HG03558 (cell line): Measurements from ENCODE around the gene HDAC4.
"Not testable (repeated sequence)": the region's sequence is repeated elsewhere in the genome, so short reads cannot be mapped to it uniquely, and the experiment has no call there.

Experiments
- ATAC-seq: cut with Tn5 transposase; IDR thresholded peaks from one replicate; pipeline ENCODE4 v1.9.1; 2021; ENCODE audit warnings: moderate number of reproducible peaks; ENCODE audit not compliant: unreplicated experiment; ENCODE audit errors: extremely low read depth

HDAC4 gene

GRCh38 chr2:239288237-239288636 lies 112.6 kb downstream of the HDAC4 start:
- ATAC-seq: no peak

GRCh38 chr2:239287461-239287860 lies 113.4 kb downstream of the HDAC4 start:
- ATAC-seq: no peak

- no peak for ATAC-seq
Measured at GRCh38 chr2:239286901-239287300, 113.9 kb downstream of the HDAC4 start.

- ATAC-seq: no peak
Measured at GRCh38 chr2:239285932-239286230, 114.9 kb downstream of the HDAC4 start.

- no peak for ATAC-seq
Measured at GRCh38 chr2:239285071-239285931, 115.5 kb downstream of the HDAC4 start.

- ATAC-seq: no peak
Measured at GRCh38 chr2:239283961-239284795, 116.6 kb downstream of the HDAC4 start.

- ATAC-seq: no peak
Measured at GRCh38 chr2:239283288-239283945, 117.4 kb downstream of the HDAC4 start.

- ATAC-seq: no peak
Measured at GRCh38 chr2:239282448-239283287, 118.2 kb downstream of the HDAC4 start.

GRCh38 chr2:239280296-239281017 lies 120.4 kb downstream of the HDAC4 start:
- ATAC-seq: not testable (repeated sequence)

- no peak for ATAC-seq
Measured at GRCh38 chr2:239279508-239280295, 121.1 kb downstream of the HDAC4 start.

- ATAC-seq: no peak
Measured at GRCh38 chr2:239278941-239279365, 121.9 kb downstream of the HDAC4 start.

GRCh38 chr2:239278361-239278760 lies 122.5 kb downstream of the HDAC4 start:
- no peak for ATAC-seq

- ATAC-seq: no peak
Measured at GRCh38 chr2:239277401-239278085, 123.3 kb downstream of the HDAC4 start.

GRCh38 chr2:239276851-239277250 lies 124.0 kb downstream of the HDAC4 start:
- ATAC-seq: no peak

GRCh38 chr2:239275847-239276831 lies 124.7 kb downstream of the HDAC4 start:
- ATAC-seq: no peak

GRCh38 chr2:239275044-239275685 lies 125.7 kb downstream of the HDAC4 start:
- ATAC-seq: no peak
